Measurements from ENCODE around the gene SMARCA4. TPM values are rescaled to one million over a fixed set of nuclear protein-coding genes. Genes with fewer than 3 reads are reported as not detected.

The SMARCA4 gene
- total and polyA plus RNA-seq, 4 donors, result 15.9 to 35.4 (median 22.5) TPM

DNA sequence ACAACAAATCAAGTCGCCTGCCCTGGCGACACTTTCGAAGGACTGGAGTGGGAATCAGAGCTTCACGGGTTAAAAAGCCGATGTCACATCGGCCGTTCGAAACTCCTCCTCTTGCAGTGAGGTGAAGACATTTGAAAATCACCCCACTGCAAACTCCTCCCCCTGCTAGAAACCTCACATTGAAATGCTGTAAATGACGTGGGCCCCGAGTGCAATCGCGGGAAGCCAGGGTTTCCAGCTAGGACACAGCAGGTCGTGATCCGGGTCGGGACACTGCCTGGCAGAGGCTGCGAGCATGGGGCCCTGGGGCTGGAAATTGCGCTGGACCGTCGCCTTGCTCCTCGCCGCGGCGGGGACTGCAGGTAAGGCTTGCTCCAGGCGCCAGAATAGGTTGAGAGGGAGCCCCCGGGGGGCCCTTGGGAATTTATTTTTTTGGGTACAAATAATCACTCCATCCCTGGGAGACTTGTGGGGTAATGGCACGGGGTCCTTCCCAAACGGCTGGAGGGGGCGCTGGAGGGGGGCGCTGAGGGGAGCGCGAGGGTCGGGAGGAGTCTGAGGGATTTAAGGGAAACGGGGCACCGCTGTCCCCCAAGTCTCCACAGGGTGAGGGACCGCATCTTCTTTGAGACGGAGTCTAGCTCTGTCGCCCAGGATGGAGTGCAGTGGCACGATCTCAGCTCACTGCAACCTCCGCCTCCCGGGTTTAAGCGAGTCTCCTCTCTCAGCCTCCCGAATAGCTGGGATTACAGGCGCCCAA, 128.6 kb downstream of the SMARCA4 start, which contains the start of gene LDLR:
TSS of gene LDLR (plus strand) at position 210 of the 760 bp plus-strand sequence. CDS start at position 296, 86 bp downstream.
- Histone ChIP-seq H3K4me3 (ENCODE audit: low read depth in 1 of 3, low read length in 3 of 3) (peak within 1 kb of the TSS; percentile 67 to 78 (median 77)), H3K9me3 (ENCODE audit: control insufficient read depth in 4 of 4, low read length in 3 of 4) (no peaks in the 10 kb centered on the region), H3K9ac (ENCODE audit: low read depth in 1 of 2, low read length in 2 of 2) (peak within 1 kb of the TSS; percentile 87 to 96), H3K27ac (ENCODE audit: low read depth in 1 of 2, low read length in 2 of 2) (peak within 1 kb of the TSS; percentile 95), H3K4me1 (ENCODE audit: control insufficient read depth in 4 of 4, insufficient read depth in 4 of 4, low read length in 3 of 4) (peaks cover 10 to 41% (median 24%) of the 10 kb centered on the region in 4 donors), H3K27me3 (ENCODE audit: control insufficient read depth in 4 of 4, insufficient read depth in 4 of 4, low read length in 3 of 4) (no peaks in the 10 kb centered on the region), H3K36me3 (ENCODE audit: control insufficient read depth in 4 of 4, insufficient read depth in 3 of 4, low read depth in 1 of 4, low read length in 3 of 4) (peaks cover 0 to 3% (median under 1%) of the 10 kb centered on the region in 4 donors)
- DNase-seq (ENCODE audit: low spot score), result peak; percentile 84
- WGBS, result under 1% methylated on average over 43 of the region's 43 CpGs
- TF ChIP-seq SP1 (IDR thresholded peaks at IDR 0.05) (peak; percentile 90), EGR1 (IDR thresholded peaks at IDR 0.05; ENCODE audit: low read depth in 2 of 2) (peak in 1 of 2 donors; percentile 57), YY1 (IDR thresholded peaks at IDR 0.05) (peak; percentile 79), HNF4A (conservative IDR thresholded peaks at IDR 0.05) (peak in 1 of 2 donors; percentile 51), ZBTB33 (IDR thresholded peaks at IDR 0.05) (peak; percentile 46), NR2F2 (IDR thresholded peaks at IDR 0.05) (peak; percentile 73), FOXA1 (IDR thresholded peaks at IDR 0.05) (no peak), TAF1 (conservative IDR thresholded peaks at IDR 0.05) (peak; percentile 96), FOXA2 (IDR thresholded peaks at IDR 0.05) (no peak), RXRA (IDR thresholded peaks at IDR 0.05) (peak; percentile 85 to 87), RAD21 (IDR thresholded peaks at IDR 0.05) (peak in 1 of 2 donors; percentile 35), GABPA (IDR thresholded peaks at IDR 0.05 in 1 of 2, conservative IDR thresholded peaks at IDR 0.05 in 1 of 2) (peak in 1 of 2 donors; percentile 28), JUND (IDR thresholded peaks at IDR 0.05) (peak in 1 of 2 donors; percentile 56), HNF4G (IDR thresholded peaks at IDR 0.05) (no peak)
- TF ChIP-seq, protein P1, sequence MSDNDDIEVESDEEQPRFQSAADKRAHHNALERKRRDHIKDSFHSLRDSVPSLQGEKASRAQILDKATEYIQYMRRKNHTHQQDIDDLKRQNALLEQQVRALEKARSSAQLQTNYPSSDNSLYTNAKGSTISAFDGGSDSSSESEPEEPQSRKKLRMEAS (IDR thresholded peaks at IDR 0.05), result peak; percentile 72
- TF ChIP-seq, protein P2, sequence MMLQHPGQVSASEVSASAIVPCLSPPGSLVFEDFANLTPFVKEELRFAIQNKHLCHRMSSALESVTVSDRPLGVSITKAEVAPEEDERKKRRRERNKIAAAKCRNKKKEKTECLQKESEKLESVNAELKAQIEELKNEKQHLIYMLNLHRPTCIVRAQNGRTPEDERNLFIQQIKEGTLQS (IDR thresholded peaks at IDR 0.05), result no peak
- TF ChIP-seq, protein P3, sequence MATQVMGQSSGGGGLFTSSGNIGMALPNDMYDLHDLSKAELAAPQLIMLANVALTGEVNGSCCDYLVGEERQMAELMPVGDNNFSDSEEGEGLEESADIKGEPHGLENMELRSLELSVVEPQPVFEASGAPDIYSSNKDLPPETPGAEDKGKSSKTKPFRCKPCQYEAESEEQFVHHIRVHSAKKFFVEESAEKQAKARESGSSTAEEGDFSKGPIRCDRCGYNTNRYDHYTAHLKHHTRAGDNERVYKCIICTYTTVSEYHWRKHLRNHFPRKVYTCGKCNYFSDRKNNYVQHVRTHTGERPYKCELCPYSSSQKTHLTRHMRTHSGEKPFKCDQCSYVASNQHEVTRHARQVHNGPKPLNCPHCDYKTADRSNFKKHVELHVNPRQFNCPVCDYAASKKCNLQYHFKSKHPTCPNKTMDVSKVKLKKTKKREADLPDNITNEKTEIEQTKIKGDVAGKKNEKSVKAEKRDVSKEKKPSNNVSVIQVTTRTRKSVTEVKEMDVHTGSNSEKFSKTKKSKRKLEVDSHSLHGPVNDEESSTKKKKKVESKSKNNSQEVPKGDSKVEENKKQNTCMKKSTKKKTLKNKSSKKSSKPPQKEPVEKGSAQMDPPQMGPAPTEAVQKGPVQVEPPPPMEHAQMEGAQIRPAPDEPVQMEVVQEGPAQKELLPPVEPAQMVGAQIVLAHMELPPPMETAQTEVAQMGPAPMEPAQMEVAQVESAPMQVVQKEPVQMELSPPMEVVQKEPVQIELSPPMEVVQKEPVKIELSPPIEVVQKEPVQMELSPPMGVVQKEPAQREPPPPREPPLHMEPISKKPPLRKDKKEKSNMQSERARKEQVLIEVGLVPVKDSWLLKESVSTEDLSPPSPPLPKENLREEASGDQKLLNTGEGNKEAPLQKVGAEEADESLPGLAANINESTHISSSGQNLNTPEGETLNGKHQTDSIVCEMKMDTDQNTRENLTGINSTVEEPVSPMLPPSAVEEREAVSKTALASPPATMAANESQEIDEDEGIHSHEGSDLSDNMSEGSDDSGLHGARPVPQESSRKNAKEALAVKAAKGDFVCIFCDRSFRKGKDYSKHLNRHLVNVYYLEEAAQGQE (IDR thresholded peaks at IDR 0.05), result peak; percentile 95
- TF ChIP-seq, protein P4, sequence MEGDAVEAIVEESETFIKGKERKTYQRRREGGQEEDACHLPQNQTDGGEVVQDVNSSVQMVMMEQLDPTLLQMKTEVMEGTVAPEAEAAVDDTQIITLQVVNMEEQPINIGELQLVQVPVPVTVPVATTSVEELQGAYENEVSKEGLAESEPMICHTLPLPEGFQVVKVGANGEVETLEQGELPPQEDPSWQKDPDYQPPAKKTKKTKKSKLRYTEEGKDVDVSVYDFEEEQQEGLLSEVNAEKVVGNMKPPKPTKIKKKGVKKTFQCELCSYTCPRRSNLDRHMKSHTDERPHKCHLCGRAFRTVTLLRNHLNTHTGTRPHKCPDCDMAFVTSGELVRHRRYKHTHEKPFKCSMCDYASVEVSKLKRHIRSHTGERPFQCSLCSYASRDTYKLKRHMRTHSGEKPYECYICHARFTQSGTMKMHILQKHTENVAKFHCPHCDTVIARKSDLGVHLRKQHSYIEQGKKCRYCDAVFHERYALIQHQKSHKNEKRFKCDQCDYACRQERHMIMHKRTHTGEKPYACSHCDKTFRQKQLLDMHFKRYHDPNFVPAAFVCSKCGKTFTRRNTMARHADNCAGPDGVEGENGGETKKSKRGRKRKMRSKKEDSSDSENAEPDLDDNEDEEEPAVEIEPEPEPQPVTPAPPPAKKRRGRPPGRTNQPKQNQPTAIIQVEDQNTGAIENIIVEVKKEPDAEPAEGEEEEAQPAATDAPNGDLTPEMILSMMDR (IDR thresholded peaks at IDR 0.05; ENCODE audit: low read depth, low read length, missing input control), result no peak

Data from liver (tissue), 9 donors.